GM12878 (cell line): ENCODE data around the gene PLXND1. TPM values are rescaled to one million over a fixed set of nuclear protein-coding genes. Genes with fewer than 3 reads are reported as not detected.

ENCODE experiments used
- ATAC-seq: fragments of 200-7000 bp; cut with Tn5 transposase; 3 replicates; pipeline ENCODE4 v1.9.1; 2020; ENCODE audit warnings: mild to moderate bottlenecking, moderate library complexity
- BruUV-seq: library from RNA; stranded (reverse); fragments of 400-500 nt; replicated peaks from 2 replicates; lab custom pipeline; 2021; lab: Mats Ljungman, UMichigan
- CTCF ChIA-PET: fragments of 300-600 bp; sonication (Branson Sonifier 250); formaldehyde crosslinking; extraction: SDS; loops from one replicate; lab custom pipeline; 2021; ENCODE audit warnings: inconsistent platforms; lab: Yijun Ruan, JAX
- POLR2A ChIA-PET: fragments of 350-600 bp; formaldehyde crosslinking; extraction: SDS; loops from one replicate; lab custom pipeline; 2021; ENCODE audit warnings: inconsistent platforms; lab: Charles Lee
- RAD21 ChIA-PET: fragments of 300-600 bp; sonication (Branson Sonifier 250); formaldehyde crosslinking; loops from one replicate; lab custom pipeline; 2023; ENCODE audit warnings: antibody characterized with exemption; ENCODE audit not compliant: unreplicated experiment; lab: Charles Lee
- SMC1A ChIA-PET: fragments of 300-600 bp; sonication (Branson Sonifier 250); formaldehyde crosslinking; loops from one replicate; lab custom pipeline; 2023; ENCODE audit not compliant: unreplicated experiment, uncharacterized antibody; lab: Charles Lee
- DNase-seq: peaks from one replicate; pipeline ENCODE4 v3.0.0-alpha.2; 2011; ENCODE audit warnings: low read depth, low spot score
- FAIRE-seq: peaks from 3 replicates; lab custom pipeline; 2011; peaks lifted over from hg19 to GRCh38; lab: Jason Lieb, UNC
- H2AFZ ChIP-seq: 2 replicates; pipeline ENCODE4 v1.6.0; 2011; ENCODE audit warnings: low read depth, low read length, control low read depth; ENCODE audit not compliant: control insufficient read depth
- H3K27ac ChIP-seq: 2 replicates; pipeline ENCODE4 v1.5.1; 2011; ENCODE audit warnings: control low read depth; ENCODE audit not compliant: control insufficient read depth, insufficient read depth
- H3K27me3 ChIP-seq, 2 experiments: replicated peaks in 1 of 2; 2 replicates each; pipeline versions ENCODE4 v1.6.0 to v1.6.1; 2011; ENCODE audit warnings: low read length in 1 of 2; ENCODE audit not compliant: control insufficient read depth in 2 of 2, insufficient read depth in 2 of 2
- H3K36me3 ChIP-seq, 2 experiments: 2 replicates each; pipeline ENCODE4 v1.5.1; 2011; ENCODE audit warnings: low read length in 1 of 2; ENCODE audit not compliant: control insufficient read depth in 2 of 2, insufficient read depth in 2 of 2
- H3K4me1 ChIP-seq: 2 replicates; pipeline ENCODE4 v1.6.1; 2011; ENCODE audit warnings: mild to moderate bottlenecking, low read length, moderate library complexity, mixed read lengths; ENCODE audit not compliant: control insufficient read depth, insufficient read depth
- H3K4me2 ChIP-seq: 2 replicates; pipeline ENCODE4 v1.6.0; 2011; ENCODE audit warnings: control low read depth; ENCODE audit not compliant: control insufficient read depth, insufficient read depth
- H3K4me3 ChIP-seq: fragments of 200-600 bp; sonication (generic); 2 replicates; pipeline ENCODE4 v1.5.1; 2016
- H3K79me2 ChIP-seq: 2 replicates; pipeline ENCODE4 v1.6.0; 2011; ENCODE audit warnings: low read length; ENCODE audit not compliant: control insufficient read depth, insufficient read depth
- H3K9ac ChIP-seq: 2 replicates; pipeline ENCODE4 v1.8.0; 2011; ENCODE audit warnings: low read length, control low read depth, mixed read lengths; ENCODE audit not compliant: control insufficient read depth, insufficient read depth
- H3K9me3 ChIP-seq: replicated peaks from 3 replicates; pipeline ENCODE4 v1.5.1; 2011; ENCODE audit warnings: mild to moderate bottlenecking, low read length; ENCODE audit not compliant: control insufficient read depth, insufficient read depth
- H4K20me1 ChIP-seq: 2 replicates; pipeline ENCODE4 v1.6.0; 2011; ENCODE audit not compliant: control insufficient read depth, insufficient read depth
- BCL11A ChIP-seq: IDR thresholded peaks from 2 replicates; pipeline ENCODE4 v1.6.1; 2011; ENCODE audit warnings: low read depth, low read length
- STAT3 ChIP-seq: IDR thresholded peaks from 2 replicates; pipeline ENCODE4 v1.6.1; 2011; ENCODE audit warnings: low read depth, low read length, improper control_type of control experiment
- WGBS: methylation state at CpG from one replicate; pipeline ENCODE4 v1.1.6; 2016; ENCODE audit warnings: low lambda C conversion rate; ENCODE audit not compliant: insufficient replicate concordance, insufficient coverage; ENCODE audit errors: missing lambda C conversion rate; 5-methylcytosine and 5-hydroxymethylcytosine counted together
- in situ Hi-C: fragments of 300-500 bp; cut with MboI; formaldehyde crosslinking; loops from 9 replicates; pipeline ENCODE4 v1.14.3; 2018; ENCODE audit warnings: mixed read lengths
- intact Hi-C: fragments of 100-400 bp; cut with micrococcal nuclease; formaldehyde crosslinking; loops from one replicate; pipeline ENCODE4 v1.14.2; 2022; ENCODE audit not compliant: unreplicated experiment
- polyA plus RNA-seq, 11 experiments: library from polyadenylated mRNA; depleted of rRNA in 4 of 11; unstranded in 6 of 11; stranded (reverse) in 5 of 11; fragments of >200 nt; fragmentation: Nextera tagmentation in 4 of 11; fragmentation: Illumina TruSeq in 1 of 11; extraction: Ambion mirVana in 4 of 11; extraction: Trizol in 1 of 11; gene quantifications; 1 replicate in 1 of 11; 2 replicates in 10 of 11; pipeline versions ENCODE4 v1.2.1 to v1.2.3, GENCODE V29; 2011 to 2016; ENCODE audit warnings: inconsistent platforms in 2 of 11, missing spikeins in 2 of 11, low read depth in 1 of 11
- total RNA-seq, 4 experiments: library from RNA; depleted of rRNA in 3 of 4; stranded (reverse); fragments of >200 nt in 3 of 4; fragmentation: Illumina TruSeq in 1 of 4; extraction: Trizol in 1 of 4; gene quantifications; 2 replicates each; pipeline versions ENCODE4 v1.2.1 to v1.2.3, GENCODE V29; 2013 to 2021
- TF ChIP-seq, protein P1 (sequence below): fragments of 450-650 bp; IDR thresholded peaks from 2 replicates; pipeline ENCODE4 v1.6.1; 2016; ENCODE audit warnings: mild to moderate bottlenecking, moderate library complexity, borderline replicate concordance

PLXND1 gene
- total and polyA plus RNA-seq, 10 of the 15 experiments (the other 5 are each of a cell fraction or from before 2014, with no cell fraction given), result 0.01 to 2.3 (median 0.72) TPM; not detected in 7

- TF ChIP-seq, protein P1, sequence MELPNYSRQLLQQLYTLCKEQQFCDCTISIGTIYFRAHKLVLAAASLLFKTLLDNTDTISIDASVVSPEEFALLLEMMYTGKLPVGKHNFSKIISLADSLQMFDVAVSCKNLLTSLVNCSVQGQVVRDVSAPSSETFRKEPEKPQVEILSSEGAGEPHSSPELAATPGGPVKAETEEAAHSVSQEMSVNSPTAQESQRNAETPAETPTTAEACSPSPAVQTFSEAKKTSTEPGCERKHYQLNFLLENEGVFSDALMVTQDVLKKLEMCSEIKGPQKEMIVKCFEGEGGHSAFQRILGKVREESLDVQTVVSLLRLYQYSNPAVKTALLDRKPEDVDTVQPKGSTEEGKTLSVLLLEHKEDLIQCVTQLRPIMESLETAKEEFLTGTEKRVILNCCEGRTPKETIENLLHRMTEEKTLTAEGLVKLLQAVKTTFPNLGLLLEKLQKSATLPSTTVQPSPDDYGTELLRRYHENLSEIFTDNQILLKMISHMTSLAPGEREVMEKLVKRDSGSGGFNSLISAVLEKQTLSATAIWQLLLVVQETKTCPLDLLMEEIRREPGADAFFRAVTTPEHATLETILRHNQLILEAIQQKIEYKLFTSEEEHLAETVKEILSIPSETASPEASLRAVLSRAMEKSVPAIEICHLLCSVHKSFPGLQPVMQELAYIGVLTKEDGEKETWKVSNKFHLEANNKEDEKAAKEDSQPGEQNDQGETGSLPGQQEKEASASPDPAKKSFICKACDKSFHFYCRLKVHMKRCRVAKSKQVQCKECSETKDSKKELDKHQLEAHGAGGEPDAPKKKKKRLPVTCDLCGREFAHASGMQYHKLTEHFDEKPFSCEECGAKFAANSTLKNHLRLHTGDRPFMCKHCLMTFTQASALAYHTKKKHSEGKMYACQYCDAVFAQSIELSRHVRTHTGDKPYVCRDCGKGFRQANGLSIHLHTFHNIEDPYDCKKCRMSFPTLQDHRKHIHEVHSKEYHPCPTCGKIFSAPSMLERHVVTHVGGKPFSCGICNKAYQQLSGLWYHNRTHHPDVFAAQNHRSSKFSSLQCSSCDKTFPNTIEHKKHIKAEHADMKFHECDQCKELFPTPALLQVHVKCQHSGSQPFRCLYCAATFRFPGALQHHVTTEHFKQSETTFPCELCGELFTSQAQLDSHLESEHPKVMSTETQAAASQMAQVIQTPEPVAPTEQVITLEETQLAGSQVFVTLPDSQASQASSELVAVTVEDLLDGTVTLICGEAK, result no peak
Observed at GRCh38 chr3:129581623-129582022, 24.9 kb downstream of the PLXND1 start (continued).

- H4K20me1 ChIP-seq, result no peaks in the 10 kb centered on the region
- H3K9ac ChIP-seq, result no peak overlapping the region
- no TSS peak for BruUV-seq
- H3K4me2 ChIP-seq, result no peak overlapping the region
- H3K4me1 ChIP-seq, result peaks cover 22% of the 10 kb centered on the region
- H3K79me2 ChIP-seq, result no peaks in the 10 kb centered on the region
- ChIA-PET RAD21 (no interaction called here), SMC1A (no interaction called here), CTCF (no interaction called here), POLR2A (no interaction called here)
- no peak for DNase-seq
- no peaks in the 10 kb centered on the region for H3K36me3 ChIP-seq
- in situ Hi-C loops, result no loop called here
- no peaks in the 10 kb centered on the region for H3K9me3 ChIP-seq
- no peaks in the 10 kb centered on the region for H3K27me3 ChIP-seq
- H3K27ac ChIP-seq, result no peak overlapping the region
- FAIRE-seq, result no peak
- intact Hi-C loops, result no loop called here
- 58% methylated on average over 10 of the region's 10 CpGs for WGBS
- H3K4me3 ChIP-seq, result no peak overlapping the region
- H2AFZ ChIP-seq, result no peak overlapping the region
- no peak for ATAC-seq
- TF ChIP-seq BCL11A (no peak), STAT3 (no peak)
Observed at GRCh38 chr3:129579991-129580390, 26.5 kb downstream of the PLXND1 start.
